HG03139 (cell line): ENCODE data around the gene AGPAT3.
"Not testable (repeated sequence)": the region's sequence is repeated elsewhere in the genome, so short reads cannot be mapped to it uniquely, and the experiment has no call there.

Experiments used
- ATAC-seq: cut with Tn5 transposase; IDR thresholded peaks from one replicate; pipeline ENCODE4 v1.9.1; 2021; ENCODE audit not compliant: unreplicated experiment

The AGPAT3 gene

DNA sequence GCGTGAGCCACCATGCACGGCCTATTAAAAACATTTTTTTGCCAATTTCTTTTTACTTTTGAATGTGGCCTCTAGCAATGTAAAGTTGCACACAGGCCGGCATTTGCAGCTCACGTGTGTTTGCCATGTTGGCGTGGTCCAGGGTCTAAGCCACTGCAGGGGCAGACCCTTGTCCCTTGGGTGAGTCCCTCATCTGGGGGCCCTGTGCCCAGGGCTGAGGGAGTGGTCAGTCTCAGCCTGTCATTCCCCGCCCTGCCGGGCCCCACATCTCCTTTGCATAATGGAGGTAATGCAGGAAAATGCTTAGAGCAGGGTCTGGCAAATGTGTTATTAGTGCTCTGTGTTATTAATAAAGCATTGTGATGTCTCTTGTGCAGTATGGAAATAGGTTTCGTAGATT lies 16.9 kb downstream of the AGPAT3 start:
- ATAC-seq, result no peak

DNA sequence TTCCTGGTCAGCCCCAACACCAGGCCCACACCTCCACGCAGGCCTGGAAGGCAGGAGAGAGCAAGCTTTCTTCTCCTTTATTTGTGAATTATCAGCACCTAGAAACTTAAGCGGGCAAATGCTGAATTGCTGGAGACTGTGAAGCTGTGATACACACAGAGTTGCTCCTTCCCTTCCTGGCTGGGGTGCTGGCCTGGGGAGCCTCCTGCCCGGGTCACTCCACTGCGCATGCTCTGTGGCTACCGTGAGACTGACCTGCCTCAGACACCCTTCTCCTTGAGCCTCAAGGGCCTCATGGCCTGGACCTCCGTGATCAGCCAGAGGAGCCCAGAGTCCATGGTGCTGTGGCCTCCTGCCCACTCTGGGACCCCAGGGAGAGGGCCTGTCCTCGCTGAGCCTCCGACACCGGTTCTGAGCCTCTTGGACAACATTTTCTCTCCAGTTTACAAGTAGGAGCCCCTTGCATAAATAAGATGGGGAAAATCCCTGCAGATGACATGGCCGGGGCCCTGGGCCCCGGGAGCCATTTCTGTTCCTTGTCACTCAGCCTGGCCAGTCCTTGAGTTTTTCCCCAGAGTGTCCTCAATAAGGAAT lies 18.0 kb downstream of the AGPAT3 start:
- no peak for ATAC-seq

GRCh38 chr21:43884012-43884860 lies 19.2 kb downstream of the AGPAT3 start:
- no peak for ATAC-seq

DNA sequence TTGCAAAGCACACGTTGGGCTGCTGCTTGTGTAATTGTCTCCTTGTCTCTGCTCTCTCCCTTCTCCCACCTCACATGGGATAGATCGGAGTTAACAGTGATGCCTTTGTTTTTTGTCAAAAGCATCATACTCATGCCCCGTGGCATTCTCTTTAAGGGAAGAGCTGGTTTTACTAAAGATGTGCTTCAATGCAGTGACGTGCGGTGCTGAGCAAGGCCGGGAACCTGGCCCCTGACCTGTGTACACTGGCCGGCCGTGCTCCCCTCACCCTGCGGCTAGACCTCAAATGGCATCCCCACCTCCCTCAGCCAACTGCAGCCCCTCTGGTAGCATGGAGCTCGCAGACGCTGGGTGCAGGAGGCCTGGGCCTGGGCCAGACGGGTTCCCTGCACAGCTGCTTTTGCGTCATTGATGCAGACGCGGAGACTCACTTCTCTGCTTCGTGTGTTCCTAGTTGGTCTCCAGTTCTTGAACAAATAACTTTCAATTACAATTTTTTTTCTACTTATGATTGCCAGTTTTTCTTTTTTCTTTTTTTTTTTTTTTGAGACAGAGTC lies 19.9 kb downstream of the AGPAT3 start:
- no peak for ATAC-seq

DNA sequence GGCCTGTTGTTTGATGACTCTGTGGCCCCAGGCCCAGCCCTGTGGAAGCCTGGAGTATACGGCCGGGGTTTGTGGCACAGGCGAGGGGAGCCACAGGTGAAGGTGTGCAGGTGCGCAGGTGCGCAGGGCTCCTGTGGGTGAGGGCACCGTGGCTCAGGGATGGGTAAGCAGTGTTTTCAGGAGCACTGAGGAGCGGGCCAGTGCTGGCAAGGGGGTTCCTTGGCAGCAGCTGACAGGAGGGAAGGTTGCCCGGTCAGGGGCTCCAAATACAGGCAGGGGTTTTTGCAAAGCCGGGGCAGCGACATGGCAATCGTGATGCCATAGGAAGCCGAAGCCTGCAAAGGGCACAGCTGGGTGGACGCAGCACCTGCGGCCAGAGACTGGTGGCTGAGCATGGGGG lies 20.7 kb downstream of the AGPAT3 start:
- ATAC-seq, result no peak

GRCh38 chr21:43886565-43886964 lies 21.5 kb downstream of the AGPAT3 start:
- ATAC-seq, result no peak

DNA sequence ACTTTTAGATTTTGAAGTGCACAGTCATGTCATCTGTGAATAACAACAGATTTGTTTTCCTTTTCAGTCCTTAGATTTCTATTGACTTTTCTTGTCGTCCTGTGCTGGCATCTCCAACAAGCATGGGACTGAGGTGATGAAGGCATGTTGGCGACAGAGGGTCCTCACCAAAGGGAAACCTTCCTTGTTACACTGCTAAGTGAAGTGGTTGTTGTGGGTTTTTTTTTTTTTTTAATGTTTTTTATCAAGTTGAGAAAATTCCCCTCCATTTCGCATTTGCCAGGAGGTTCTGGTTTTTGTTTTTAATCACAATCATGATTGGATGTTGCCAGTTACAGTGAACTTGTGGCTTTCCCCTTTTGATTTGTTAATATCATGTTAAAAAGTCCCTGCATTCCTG lies 24.0 kb downstream of the AGPAT3 start:
- ATAC-seq, result no peak

- no peak for ATAC-seq
These were observed 25.0 kb downstream of the AGPAT3 start for GRCh38 chr21:43890042-43890441.

GRCh38 chr21:43892334-43892733 lies 27.3 kb downstream of the AGPAT3 start:
- ATAC-seq, result no peak

GRCh38 chr21:43892984-43893535 lies 28.0 kb downstream of the AGPAT3 start:
- no peak for ATAC-seq

DNA sequence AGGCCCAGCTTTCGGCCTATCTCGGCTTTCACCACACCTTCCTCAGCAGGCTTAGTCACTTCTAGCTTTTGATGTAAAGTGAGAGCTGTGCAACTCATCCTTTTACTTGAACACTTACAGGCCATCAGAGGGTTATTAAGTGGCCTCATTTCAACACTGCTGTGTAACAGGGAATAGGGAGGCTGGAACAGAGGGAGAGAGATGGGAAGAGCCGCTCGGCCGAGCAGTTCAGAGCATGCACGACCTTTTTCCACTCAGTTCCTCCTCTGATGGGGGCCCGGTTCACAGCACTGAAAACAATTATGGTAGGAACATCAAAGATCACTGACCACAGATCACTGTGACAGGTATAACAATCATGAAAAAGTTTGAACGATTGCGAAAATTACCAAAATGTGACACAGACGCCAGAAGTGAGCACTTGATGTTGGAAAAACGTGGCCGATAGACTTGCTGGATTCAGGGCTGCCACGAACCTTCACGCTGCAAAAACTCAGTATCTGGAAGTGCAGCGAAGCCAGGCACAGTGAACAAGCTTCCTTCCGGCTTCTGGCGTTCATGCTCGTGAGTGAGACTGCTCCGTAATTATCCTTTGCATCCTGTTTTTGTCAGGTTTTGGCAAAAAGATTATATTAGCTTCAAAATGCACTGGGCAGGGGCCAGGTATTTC lies 28.6 kb downstream of the AGPAT3 start:
- ATAC-seq, result no peak

GRCh38 chr21:43894206-43894577 lies 29.2 kb downstream of the AGPAT3 start:
- no peak for ATAC-seq

- ATAC-seq, result no peak
These were observed 30.2 kb downstream of the AGPAT3 start for GRCh38 chr21:43895196-43895595.

DNA sequence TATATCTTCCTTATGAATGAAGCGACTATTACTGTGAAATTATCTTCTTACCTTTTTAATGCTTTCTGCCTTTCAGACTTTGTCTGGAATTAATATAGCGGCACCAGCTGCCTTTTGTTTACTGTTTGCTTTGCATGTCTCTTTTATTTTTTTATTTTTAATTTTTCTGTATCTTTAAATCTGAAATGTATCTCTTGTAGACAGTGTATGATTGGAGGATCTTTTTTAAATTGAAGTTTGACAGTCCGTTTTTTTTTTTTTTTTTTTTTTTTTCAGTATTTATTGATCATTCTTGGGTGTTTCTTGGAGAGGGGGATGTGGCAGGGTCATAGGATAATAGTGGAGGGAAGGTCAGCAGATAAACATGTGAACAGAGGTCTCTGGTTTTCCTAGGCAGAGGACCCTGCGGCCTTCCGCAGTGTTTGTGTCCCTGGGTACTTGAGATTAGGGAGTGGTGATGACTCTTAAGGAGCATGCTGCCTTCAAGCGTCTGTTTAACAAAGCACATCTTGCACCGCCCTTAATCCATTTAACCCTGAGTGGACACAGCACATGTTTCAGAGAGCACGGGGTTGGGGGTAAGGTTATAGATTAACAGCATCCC lies 31.8 kb downstream of the AGPAT3 start:
- ATAC-seq, result not testable (repeated sequence)

GRCh38 chr21:43899307-43900077 lies 34.5 kb downstream of the AGPAT3 start:
- no peak for ATAC-seq

DNA sequence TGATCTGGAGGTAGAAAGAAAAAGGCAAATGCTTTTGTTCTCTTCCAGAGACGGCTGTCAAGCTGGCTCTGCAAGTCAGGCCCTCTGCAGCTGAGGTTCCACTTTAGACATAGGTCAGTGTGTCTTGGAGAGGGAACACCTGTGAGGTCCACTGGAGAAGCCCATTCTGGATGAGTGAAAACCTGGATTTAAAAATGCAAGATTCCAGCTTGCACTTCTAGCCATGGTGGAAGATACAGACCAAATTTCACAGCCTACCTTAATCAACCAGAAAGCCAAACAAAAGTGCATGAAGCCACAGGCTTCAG lies 35.0 kb downstream of the AGPAT3 start:
- no peak for ATAC-seq

- no peak for ATAC-seq
These were observed 35.7 kb downstream of the AGPAT3 start for GRCh38 chr21:43900690-43901089.

GRCh38 chr21:43902441-43902840 lies 37.4 kb downstream of the AGPAT3 start:
- no peak for ATAC-seq

DNA sequence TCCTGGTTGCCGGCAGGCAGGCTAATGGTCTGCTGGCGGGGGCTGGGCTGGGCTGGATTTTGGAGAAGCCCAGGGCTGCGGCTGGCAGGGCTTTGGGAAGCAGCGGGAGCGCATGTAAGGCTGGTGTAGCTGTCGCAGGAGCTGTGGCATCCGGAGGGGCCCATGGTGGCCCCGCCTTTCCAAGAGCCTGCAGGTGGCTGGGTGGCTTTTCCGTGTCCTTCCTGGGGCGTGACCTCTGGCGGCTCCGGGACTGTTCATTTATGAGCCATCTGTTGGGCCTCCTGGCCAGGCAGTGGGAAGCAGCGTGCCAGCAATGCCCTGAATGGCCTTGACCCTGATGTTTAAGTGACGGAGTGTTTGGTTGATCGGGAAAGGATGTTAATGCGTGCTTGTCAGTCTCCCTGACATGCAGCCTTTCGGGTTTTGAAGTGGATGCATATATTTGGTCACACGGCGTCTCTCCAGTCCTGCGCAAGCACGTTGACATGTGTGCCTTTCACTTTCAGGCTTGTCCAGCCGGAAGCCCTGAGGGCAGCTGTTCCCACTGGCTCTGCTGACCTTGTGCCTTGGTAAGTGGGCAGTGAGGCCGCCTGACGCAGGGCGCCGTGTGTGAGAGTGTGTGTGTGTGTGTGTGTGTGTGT lies 38.5 kb downstream of the AGPAT3 start:
- no peak for ATAC-seq

DNA sequence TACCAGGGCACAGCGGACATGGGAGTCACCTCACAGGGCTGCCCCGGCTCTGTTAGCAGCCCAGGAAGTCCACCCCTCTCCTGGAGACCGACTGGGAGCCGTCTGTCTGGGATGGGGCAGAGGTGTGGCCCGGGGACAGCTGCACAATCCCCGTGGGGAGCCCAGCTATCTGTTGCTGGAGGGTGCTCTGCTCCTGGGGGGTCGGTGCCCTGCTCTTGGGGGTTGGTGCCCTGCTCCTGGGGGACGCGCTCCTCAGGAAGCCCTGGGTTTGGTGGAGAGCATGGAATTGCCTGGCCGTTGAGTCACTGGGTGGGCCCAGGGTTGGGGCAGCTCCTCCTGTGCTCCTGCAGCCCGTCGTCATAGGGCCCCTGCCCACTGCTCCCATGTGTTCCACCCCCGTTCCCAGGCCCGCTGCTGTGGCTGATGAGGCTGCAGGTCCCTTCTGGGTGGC lies 39.3 kb downstream of the AGPAT3 start:
- ATAC-seq, result no peak
